Kidney epithelial cell (primary cell): ENCODE data around the gene OPRL1. TPM values are rescaled to one million over a fixed set of nuclear protein-coding genes. Genes with fewer than 3 reads are reported as not detected.
A peak's percentile ranks its signal among the peaks of the same experiment; 100 is the strongest.

Experiments used
- DNase-seq: peaks from one replicate; pipeline ENCODE4 v3.0.0-alpha.2; 2010; ENCODE audit warnings: low read depth
- H3K27me3 ChIP-seq: 2 replicates; pipeline ENCODE4 v1.6.0; 2011; ENCODE audit warnings: low read length; ENCODE audit not compliant: control insufficient read depth, insufficient read depth
- H3K36me3 ChIP-seq: 2 replicates; pipeline ENCODE4 v1.5.1; 2011; ENCODE audit warnings: low read length; ENCODE audit not compliant: control insufficient read depth, insufficient read depth
- H3K4me3 ChIP-seq: 2 replicates; pipeline ENCODE4 v1.5.1; 2011; ENCODE audit warnings: low read depth, mild to moderate bottlenecking, control low read depth, low read length
- CTCF ChIP-seq: IDR thresholded peaks from 2 replicates; pipeline ENCODE4 v1.5.1; 2011; ENCODE audit warnings: mild to moderate bottlenecking, moderate library complexity, low read length, control low read depth, inconsistent platforms; ENCODE audit not compliant: insufficient read depth, poor library complexity, severe bottlenecking
- total RNA-seq: library from RNA; depleted of rRNA; stranded (reverse); fragments of >200 nt; gene quantifications from 2 replicates; pipeline ENCODE4 v1.2.3, GENCODE V29; 2015

The OPRL1 gene
- total RNA-seq, 1 donor from 2014 or later: 0.21 TPM

GRCh38 chr20:64068386-64069208 lies 11.3 kb upstream of the OPRL1 start:
- no peaks in the 10 kb centered on the region for H3K36me3 ChIP-seq
- no peak for DNase-seq
- H3K27me3 ChIP-seq: no peaks in the 10 kb centered on the region
- TF ChIP-seq CTCF: no peak
- no peak overlapping the region for H3K4me3 ChIP-seq

- H3K4me3 ChIP-seq: no peak overlapping the region
- no peaks in the 10 kb centered on the region for H3K27me3 ChIP-seq
- DNase-seq: no peak
- TF ChIP-seq CTCF: no peak
- no peaks in the 10 kb centered on the region for H3K36me3 ChIP-seq
These were observed 10.7 kb upstream of the OPRL1 start for GRCh38 chr20:64069209-64069613.

- no peaks in the 10 kb centered on the region for H3K27me3 ChIP-seq
- no peak overlapping the region for H3K4me3 ChIP-seq
- H3K36me3 ChIP-seq: no peaks in the 10 kb centered on the region
- TF ChIP-seq CTCF: peak; percentile 93
- DNase-seq: no peak
These were observed 10.2 kb upstream of the OPRL1 start for GRCh38 chr20:64069614-64070243.

GRCh38 chr20:64070244-64070993 lies 9.5 kb upstream of the OPRL1 start:
- H3K4me3 ChIP-seq: no peak overlapping the region
- H3K27me3 ChIP-seq: no peaks in the 10 kb centered on the region
- DNase-seq: no peak
- H3K36me3 ChIP-seq: no peaks in the 10 kb centered on the region
- no peak for TF ChIP-seq CTCF

GRCh38 chr20:64071341-64072332 lies 8.2 kb upstream of the OPRL1 start:
- Histone ChIP-seq H3K4me3 (no peak overlapping the region), H3K27me3 (no peaks in the 10 kb centered on the region), H3K36me3 (no peaks in the 10 kb centered on the region)
- DNase-seq: no peak
- no peak for TF ChIP-seq CTCF
